ENCODE results near the gene RRP7A. TPM values are rescaled to one million over a fixed set of nuclear protein-coding genes. Genes with fewer than 3 reads are reported as not detected.
A peak's percentile ranks its signal among the peaks of the same experiment; 100 is the strongest.
"Not testable (repeated sequence)": the region's sequence is repeated elsewhere in the genome, so short reads cannot be mapped to it uniquely, and the experiment has no call there.

Gene RRP7A, protein sequence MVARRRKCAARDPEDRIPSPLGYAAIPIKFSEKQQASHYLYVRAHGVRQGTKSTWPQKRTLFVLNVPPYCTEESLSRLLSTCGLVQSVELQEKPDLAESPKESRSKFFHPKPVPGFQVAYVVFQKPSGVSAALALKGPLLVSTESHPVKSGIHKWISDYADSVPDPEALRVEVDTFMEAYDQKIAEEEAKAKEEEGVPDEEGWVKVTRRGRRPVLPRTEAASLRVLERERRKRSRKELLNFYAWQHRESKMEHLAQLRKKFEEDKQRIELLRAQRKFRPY
- total RNA-seq: 27.3 TPM

DNA sequence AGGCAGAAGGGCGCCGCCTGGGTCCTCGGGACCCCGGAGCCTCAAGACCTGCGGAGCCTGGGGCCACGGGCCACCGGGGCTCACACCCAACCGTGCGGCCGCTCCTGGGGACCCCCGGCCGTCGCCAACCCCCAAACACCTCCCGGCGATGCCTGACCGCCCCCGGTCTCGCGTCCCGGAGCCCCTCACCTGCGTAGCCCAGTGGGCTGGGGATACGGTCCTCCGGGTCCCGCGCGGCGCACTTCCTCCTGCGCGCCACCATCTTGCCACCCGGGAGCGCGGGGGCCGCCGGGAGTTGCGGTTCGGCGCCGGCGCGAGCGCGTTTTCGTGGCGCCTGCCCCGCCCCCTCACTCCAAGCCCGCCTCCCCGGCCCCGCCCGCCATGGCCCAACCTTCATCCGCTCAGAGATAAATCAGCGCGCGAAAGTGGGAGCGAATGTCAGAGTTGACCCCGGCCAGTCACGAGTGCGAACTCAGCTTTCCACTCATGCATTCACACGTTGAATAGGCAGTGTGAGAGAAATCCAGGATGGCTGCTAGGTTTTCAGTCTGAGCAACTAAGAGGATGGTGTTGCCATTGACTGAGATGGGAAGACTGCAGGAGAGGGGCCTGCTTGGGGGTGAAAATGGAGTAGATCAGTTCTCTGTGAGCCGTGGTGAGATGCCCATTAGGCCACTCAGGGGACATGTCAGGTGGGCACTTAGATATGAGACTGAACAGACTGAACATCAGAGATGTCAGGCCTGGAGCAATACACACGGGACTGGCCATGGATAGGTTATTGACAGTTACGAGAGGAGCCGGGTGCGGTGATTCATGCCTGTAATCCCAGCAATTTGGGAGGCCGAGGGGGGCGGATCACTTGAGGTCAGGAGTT lies at the start of gene RRP7A:
TSS of gene RRP7A (minus strand) at position 272 of the 877 bp plus-strand sequence. CDS start at position 262, 10 bp downstream.
- ATAC-seq: peak; percentile 85

DNA sequence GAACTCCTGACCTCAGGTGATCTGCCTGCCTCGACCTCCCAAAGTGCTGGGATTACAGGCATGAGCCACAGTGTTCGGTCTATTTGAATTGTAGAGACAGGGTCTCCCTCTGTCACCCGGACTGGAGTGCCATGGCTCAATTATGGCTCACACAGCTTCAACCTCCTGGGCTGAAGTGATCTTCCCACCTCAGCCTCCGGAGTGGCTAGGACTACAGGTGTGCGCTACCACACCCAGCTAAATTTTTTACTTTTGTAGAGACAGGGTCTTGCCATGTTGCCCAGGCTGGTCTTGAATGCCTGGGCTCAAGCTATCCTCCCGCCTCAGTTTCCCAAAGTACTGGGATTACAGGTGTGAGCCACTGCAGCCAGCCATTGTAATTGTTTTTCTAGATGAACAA lies 48.4 kb upstream of the RRP7A start:
- ATAC-seq: not testable (repeated sequence)

DNA sequence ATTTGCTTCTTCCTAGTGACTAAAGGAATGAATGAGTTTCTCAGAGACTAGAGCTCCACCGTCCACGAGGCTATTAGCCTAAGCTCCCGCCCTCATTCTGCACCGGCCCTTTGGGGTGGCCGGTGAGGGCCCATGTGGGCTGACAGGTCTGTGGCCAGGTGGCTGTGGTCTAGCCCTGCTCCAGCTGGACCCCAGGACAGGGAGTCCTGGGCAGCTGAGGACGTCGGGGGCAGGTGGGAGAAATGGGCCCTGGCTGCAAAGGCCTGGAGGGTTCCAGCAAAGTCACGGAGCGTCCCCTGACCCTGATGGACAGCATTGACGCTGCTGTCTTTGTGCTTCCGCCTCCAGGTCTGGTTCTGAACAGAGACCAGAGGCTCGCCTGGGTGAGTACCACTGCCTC lies 46.4 kb upstream of the RRP7A start:
- no peak for ATAC-seq

DNA sequence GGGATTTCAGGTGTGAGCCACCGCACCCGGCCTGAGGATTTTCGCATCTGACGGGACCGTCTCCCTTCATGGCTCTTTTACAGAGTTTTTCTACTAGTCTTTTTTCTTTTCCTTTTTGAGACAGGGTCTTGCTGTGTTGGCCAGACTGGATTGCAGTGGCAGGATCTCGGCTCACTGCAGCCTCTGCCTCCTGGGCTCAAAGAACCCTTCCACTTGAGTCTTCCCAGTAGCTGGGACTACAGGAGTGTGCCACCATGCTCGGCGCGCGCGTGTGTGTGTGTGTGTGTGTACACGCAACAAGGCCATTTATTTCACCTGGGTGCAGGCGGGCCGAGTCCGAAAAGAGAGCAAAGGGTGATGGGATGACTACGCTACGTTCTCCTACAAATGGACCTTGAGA lies 45.1 kb upstream of the RRP7A start:
- no peak for ATAC-seq

DNA sequence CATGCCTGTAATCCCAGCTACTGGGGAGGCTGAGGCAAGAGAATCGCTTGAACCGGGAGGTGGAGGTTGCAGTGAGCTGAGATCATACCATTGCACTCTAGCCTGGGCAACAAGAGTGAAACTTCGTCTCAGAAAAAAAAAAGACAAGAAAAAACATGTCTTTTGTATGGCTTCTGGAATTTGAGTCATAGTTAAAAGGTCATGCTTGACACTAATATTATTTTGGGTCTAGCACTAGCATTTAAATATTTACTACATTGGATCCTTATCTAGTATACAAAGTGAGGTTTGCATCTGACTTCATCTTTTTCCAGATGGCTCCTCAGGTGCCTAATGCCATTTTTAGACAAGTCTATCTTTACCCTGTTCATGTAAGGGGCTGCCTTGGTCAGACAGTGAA lies 44.3 kb upstream of the RRP7A start:
- ATAC-seq: not testable (repeated sequence)

DNA sequence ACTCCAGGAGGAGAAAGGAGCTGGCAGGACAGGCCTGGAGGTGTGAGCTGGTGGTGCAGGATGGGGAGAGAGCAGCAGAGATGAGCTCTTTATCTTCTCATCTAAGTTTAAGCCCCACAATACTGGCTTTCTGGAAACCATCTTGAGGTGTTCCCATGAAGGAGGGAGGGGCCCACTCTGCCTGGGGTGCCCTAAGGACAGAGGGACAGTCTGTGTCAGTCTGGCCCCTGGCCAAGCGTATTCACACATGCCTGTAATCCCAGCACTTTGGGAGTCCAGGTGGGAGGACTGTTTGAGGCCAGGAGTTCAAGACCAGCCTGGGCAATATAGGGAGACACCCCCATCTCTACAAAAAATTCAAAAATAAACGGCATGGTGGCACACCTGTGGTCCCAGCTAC lies 43.1 kb upstream of the RRP7A start:
- ATAC-seq: no peak

DNA sequence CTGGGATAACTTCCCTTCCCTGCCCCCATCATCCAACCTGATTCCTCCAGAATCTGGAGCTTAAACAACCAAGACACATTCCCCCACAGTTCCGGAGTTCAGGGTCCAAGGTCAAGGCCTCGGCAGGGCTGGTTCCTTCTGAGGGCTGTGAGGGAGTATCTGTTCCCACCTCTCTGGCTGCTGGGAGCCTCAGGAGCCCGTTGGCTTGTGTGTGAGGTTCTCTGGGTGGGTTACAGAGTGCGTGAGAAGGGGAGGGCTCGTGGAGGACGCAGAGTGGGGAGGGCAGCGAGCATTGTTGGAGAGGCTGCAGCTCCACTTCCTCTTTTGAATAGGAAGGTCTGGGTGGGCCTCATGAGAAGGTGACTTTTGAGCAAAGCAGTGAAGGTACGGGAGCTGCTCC lies 42.7 kb upstream of the RRP7A start:
- ATAC-seq: no peak

DNA sequence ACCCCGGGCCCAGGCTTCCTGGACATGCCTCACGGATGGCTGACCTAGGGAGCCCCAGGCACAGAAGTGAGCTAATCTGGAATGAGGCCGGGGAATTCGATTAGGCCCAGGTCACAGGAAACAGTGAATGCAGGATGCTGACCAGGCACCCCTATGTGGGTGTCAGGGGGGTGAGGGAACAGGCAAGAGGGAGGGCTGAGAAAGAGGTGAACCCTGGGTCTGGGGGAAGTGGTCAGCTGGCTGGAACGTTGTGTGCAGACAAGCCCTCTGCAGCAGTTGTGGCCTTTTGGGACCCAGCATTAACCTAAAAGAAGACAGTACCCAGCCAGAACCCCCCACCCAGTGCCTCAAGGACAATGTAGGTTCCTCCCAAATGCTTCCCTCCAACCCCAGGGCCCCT lies 42.3 kb upstream of the RRP7A start:
- no peak for ATAC-seq

DNA sequence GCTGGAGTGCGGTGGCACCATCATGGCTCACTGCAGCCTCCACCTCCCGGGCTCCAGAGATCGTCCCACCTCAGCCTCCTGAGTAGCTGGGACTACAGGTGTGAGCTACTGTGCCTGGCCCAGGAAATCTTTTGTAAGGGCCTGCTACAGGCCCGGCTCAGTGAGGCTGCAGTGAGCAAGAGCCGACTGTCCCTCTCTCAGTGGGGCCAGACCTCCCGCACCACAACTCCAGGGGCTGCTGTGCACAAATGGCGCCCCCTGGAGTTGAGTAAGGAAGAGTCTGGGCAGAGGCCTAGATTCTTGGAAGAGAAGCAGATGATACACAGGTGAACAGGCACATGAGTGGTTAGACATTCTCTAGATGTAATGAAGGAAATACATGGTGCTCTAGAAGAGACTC lies 41.2 kb upstream of the RRP7A start:
- peak; percentile 7 for ATAC-seq

DNA sequence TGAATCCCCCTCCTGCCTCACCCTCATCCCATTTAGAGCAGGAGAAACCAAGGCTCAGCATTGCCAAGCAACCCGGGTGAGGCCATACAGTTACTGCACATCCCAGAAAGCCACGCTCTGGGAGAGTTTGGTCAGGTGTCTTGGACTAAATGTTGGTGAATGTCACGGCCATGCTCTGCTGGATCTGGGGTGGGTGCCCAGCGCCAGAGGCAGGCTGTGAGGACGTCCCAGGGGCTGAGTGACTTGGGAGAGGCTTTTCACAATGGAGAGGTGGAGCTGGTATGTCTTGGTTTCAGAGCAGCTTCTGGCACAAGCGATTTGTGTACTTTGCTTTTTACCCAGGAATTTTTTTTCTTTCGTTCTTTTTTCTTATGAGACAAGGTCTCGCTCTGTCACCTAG lies 40.8 kb upstream of the RRP7A start:
- peak; percentile 17 for ATAC-seq

DNA sequence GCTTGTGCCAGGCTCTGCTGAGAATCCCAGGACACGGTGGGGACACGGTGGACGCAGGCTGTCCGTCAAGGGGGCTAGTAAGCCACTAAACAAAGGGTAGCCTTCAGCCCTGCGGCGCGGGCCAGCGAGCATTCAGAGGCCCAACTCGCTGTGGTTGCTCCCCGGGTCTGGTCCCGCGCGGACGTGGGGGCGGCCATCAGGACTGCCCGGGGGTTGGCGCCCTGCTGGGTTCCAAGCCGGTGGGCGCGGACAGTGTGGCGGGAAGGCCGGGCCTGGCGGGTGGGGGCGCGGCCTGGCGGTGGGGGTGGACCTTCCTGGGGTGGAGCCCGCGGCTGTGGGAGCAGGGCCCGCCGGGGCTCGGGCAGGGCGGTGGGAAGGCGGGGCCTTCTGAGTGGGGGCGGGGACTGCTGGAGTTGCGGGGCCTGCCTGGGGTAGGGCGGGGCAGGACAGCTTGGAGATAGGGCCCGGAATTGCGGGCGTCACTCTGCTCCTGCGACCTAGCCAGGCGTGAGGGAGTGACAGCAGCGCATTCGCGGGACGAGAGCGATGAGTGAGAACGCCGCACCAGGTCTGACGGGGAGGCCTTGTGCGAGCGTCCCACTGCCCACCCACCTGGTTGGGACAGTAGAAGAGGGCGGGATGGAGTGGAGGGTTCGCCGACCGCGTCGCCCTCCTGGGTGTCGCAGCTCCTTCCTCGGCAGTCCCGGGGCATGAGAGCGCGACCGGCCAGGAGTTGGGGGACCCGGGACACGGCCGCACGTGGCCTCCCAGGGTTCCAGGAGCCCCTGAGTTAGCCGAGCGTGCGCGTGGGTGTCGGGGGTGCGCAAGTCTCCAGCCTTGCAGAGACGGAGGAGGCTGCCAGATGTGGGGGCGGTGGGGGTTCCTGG lies 34.1 kb upstream of the RRP7A start, which contains the start of gene SERHL2:
TSS of gene SERHL2 (plus strand) at position 482 of the 887 bp plus-strand sequence. CDS start at position 547, 65 bp downstream.
- ATAC-seq: peak; percentile 87

DNA sequence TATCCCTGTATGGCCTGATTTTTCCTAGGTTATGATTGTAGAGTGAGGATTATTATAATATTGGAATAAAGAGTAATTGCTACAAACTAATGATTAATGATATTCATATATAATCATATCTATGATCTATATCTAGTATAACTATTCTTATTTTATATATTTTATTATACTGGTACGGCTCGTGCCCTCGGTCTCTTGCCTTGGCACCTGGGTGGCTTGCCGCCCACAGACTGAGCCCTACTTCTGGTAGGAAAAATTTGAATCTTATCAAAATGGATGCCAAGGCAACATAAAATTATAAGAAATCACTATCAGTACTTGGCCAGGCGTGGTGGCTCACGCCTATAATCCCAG lies 32.7 kb upstream of the RRP7A start:
- not testable (repeated sequence) for ATAC-seq

DNA sequence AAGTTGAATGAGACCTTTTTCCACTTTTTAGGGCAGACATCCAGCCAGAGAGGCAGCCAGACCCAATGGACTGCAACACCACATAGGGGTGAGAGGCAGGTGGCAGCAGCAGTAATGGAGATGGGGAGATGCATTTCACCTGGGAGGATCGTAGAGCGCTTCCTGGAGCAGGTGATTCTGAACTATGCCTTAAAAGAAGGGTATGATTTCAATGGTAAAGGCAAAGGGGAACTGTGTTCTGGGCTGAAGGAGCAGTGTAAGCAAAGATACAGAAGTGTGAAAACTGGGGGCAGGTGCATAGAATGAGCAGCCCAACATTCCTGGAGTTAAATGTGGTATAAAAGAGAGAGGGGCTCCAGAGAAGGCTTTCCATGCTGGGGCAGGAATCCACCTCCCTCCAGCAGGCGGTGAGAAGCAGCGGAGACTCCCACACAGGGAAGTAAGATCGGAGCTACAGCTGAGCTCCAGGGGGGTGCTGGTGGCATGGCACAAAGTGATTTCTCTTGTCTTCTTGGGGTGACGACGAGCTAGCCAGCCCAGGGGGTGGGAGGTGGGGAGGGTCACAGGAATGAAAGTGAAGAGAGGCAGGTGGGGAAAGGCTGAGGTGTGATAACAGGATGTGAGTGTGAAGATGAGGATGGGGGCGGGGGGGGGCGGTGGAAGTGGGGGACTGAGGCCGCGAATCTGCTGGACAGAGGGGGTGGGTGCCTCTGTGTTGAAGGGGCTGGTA lies 29.9 kb upstream of the RRP7A start:
- no peak for ATAC-seq

DNA sequence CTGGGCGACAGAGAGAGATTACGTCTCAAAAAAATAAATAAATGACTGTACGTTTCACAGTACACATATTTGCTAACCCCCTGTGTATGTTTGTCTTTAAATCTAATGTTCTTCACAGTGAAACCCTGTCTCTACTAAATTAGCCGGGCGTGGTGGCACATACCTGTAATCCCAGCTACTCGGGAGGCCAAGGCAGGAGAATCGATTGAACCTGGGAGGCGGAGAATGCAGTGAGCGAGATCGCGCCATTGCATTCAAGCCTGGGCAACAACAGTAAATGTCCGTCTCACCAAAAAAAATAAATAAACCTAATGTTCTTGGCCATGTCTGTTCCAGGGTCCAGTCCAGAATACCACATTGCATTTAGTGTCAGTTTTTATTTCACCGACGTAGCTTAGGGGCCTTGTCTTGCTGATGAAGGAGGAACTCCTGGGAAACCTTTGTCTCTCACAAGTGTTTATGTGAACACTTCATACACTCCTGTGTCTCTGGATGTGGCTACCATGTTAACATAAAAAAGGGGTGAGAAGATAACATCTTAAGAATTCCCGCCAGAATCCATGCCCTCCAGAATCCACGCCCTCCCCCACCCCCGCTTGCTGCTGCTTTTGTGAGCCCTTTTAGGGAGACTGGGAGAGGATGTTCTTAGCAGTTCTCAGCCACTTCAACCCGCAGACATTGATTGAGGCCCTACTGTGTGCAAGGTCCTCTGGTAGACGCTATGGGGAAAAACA lies 29.2 kb upstream of the RRP7A start:
- no peak for ATAC-seq

DNA sequence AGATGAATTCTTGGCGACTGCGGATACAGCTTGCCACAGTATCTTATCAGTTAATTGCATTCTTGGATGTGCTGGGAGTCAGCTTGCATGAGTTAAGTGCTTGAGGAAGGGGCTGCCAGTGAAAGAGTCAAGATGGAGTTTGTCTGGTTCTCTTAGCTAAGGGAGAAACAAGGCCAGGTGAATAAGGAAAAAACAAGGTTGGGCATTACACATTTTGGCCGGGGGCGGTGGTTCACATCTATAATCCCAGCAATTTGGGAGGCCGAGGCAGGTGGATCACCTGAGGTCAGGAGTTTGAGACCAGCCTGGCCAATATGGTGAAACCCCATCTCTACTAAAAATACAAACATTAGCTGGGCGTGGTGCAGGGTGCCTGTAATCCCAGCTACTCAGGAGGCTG lies 28.5 kb upstream of the RRP7A start:
- ATAC-seq: not testable (repeated sequence)

DNA sequence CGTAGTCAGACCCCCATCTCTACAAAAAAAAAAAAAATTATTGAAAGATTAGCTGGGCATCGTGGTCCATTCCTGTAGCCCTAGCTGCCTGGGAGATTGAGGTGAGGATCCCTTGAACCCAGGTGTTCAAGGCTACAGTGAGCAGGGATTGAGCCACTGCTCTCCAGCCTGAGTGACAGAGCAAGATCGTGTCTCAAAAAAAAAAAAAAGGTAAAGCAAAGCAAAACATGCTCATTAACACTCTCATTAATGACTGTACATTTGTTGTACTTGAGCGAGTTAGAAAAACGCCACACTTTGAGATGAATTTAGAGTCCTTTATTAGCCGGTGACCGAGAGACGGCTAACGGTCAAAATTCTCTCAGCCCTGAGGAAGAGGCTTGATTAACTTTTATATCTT lies 28.0 kb upstream of the RRP7A start:
- ATAC-seq: no peak

DNA sequence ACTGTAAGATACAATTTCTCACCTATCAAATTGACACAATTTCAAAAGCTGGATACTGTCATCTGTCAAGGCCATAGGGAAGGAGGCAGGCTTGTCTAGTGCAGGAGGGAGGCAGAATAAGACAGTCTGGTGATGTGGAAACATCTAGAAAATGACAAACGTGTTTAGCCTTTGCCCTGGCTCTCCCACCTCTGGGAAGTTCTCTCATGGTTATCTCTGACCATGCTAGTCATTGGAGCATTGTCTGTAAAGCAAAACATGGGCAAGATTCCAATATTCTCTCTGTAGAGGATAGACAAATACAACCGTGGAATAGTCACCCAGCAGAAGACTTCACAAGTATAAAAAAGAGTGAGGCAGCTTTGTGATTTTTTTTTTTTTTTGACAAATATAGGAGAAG lies 25.1 kb upstream of the RRP7A start:
- no peak for ATAC-seq

DNA sequence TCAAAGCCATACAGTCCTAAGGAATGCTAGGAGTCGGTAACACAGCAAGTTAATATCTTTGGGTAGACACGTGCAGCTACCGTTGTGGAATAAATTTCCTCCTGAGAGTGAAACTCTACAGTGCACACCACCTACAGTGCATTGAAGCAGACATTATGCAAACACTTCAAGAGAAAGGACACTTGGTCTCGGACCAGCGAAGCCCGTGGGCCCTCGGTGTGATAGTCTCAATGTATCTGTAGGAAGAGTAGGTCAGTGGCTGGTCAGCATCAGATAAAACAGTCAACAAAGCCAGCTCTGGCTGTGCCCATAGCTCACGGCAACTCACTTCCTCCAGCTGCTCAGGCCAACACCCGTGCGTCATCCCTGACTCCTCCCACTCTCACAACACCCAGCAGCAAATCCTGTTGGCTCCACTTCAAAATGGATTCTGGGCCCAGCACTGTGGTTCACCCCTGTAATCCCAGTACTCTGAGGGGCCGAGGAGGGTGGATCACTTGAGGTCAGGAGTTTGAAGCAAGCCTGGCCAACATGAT lies 19.7 kb upstream of the RRP7A start:
- peak; percentile 62 for ATAC-seq

DNA sequence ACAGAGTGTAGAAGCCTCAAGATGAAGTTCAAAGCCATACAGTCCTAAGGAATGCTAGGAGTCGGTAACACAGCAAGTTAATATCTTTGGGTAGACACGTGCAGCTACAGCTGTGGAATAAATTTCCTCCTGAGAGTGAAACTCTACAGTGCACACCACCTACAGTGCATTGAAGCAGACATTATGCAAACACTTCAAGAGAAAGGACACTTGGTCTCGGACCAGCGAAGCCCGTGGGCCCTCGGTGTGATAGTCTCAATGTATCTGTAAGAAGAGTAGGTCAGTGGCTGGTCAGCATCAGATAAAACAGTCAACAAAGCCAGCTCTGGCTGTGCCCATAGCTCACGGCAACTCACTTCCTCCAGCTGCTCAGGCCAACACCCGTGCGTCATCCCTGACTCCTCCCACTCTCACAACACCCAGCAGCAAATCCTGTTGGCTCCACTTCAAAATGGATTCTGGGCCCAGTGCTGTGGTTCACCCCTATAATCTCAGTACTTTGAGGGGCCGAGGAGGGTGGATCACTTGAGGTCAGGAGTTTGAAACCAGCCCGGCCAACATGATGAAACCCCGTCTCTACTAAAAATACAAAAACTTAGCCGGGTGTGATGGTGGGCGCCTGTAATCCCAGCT lies 17.7 kb upstream of the RRP7A start:
- peak; percentile 76 for ATAC-seq

DNA sequence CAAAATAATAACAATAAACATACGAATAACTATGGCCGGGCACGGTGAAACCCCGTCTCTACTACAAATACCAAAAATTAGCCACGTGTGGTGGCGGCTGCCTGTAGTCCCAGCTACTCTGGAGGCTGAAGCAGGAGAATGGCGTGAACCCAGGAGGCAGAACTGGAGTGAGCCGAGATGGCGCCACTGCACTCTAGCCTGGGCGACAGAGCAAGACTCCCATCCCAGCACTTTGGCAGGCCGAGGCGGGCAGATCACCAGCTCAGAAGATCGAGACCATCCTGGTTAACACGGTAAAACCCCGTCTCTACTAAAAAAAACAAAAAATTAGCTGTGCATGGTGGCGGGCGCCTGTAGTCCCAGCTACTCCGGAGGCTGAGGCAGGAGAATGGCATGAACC lies 17.0 kb upstream of the RRP7A start:
- ATAC-seq: not testable (repeated sequence)

DNA sequence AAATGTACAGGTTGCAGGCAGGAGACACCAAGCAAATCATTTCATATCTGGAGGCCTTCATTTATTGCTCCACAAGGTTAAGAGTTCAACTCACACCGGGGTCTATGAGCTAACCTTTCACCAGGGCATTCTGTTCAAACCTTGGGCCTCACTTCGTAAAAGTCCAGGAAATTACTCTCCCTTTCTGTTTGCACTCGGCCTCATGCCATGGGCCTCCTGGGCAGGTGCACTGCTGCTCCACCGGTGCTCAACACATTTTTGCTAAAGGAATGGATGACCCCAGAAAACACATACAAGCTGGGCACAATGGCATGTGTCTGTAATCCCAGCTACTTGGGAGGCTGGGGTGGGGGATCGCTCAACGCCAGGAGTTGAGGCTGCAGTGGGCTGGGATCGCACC lies 16.6 kb upstream of the RRP7A start:
- no peak for ATAC-seq
